ENCODE measurements around the gene ADM5. TPM values are rescaled to one million over a fixed set of nuclear protein-coding genes. Genes with fewer than 3 reads are reported as not detected.
A peak's percentile ranks its signal among the peaks of the same experiment; 100 is the strongest.

ADM5 gene
- total RNA-seq, 2 donors from 2014 or later = 0.24 to 2.0 TPM

DNA sequence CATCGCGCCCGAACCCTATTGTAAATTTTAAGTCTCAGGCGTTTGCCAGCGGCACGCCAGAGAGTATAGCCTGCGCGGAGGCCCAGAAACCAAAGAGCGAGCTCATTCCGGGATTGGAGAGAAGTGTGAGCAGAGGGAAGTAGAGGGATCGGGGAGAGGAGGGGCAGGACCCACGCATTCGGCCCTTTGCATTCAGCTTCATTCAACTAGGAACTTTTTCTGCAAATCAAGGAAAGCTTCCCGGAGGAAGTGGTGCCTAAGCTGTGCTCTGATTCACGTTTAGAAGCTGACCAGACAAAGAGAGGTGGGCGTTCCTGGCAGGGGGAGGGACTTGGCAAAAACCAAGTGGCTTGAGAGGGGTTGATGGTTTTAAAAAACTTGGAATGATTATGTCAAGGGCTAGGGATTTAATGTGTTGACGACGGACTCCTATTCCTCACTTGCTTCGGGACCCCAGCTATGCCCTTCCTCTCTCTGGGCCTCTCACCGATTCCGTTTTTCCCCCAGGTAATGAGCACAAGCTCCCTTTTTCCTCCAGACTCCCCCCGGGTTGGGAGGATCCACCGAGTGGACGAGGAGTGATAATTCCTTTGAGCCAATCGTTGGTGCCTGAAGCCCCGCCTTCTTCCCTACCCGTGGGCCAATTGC lies 13.1 kb upstream of the ADM5 start:
- peaks cover 12% of the 10 kb centered on the region for H3K4me1 ChIP-seq

DNA sequence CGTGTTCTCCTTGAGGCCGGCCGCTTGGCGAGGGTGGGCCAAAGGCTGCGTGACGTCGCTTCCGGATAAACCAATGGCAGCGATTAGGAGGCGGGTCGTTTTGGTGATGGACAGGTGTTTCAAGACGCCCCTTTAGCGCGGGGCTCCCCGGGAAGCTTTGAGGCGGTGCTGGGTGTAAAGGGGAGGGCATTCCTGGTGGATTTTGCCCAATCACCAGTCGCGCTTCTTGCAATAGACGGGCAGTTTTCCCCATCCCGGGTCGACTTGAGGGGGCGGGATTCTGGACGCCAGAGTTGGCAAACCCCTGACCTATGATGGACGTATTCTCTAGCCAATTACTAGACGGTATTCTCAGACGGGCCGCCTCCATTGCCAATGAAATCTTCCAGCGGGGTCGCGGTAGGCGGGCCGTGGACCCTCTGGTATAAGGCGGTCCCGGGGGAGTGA lies 12.6 kb upstream of the ADM5 start:
- TF ChIP-seq, protein P1, sequence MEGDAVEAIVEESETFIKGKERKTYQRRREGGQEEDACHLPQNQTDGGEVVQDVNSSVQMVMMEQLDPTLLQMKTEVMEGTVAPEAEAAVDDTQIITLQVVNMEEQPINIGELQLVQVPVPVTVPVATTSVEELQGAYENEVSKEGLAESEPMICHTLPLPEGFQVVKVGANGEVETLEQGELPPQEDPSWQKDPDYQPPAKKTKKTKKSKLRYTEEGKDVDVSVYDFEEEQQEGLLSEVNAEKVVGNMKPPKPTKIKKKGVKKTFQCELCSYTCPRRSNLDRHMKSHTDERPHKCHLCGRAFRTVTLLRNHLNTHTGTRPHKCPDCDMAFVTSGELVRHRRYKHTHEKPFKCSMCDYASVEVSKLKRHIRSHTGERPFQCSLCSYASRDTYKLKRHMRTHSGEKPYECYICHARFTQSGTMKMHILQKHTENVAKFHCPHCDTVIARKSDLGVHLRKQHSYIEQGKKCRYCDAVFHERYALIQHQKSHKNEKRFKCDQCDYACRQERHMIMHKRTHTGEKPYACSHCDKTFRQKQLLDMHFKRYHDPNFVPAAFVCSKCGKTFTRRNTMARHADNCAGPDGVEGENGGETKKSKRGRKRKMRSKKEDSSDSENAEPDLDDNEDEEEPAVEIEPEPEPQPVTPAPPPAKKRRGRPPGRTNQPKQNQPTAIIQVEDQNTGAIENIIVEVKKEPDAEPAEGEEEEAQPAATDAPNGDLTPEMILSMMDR (IDR thresholded peaks at IDR 0.05) = no peak
- peak overlapping the region; percentile 82 to 97 for H3K9ac ChIP-seq (ENCODE audit: low read depth in 2 of 2, low read length in 2 of 2)
- peak overlapping the region; percentile 88 for H3K27ac ChIP-seq
- H3K27me3 ChIP-seq = no peaks in the 10 kb centered on the region
- H3K36me3 ChIP-seq = no peaks in the 10 kb centered on the region
- no peaks in the 10 kb centered on the region for H3K9me3 ChIP-seq
- peak overlapping the region; percentile 66 for H3K4me3 ChIP-seq
- intact Hi-C loops (cut with DNase I) = no loop called here
- peaks cover 12% of the 10 kb centered on the region for H3K4me1 ChIP-seq
- peak; percentile 100 for DNase-seq

More for the DNA sequence above, 13.1 kb upstream of the ADM5 start:
- Histone ChIP-seq H3K4me3 (peak overlapping the region; percentile 29), H3K9ac (ENCODE audit: low read depth in 2 of 2, low read length in 2 of 2) (peak overlapping the region; percentile 28 to 81), H3K27ac (peak overlapping the region; percentile 88), H3K9me3 (no peaks in the 10 kb centered on the region), H3K36me3 (no peaks in the 10 kb centered on the region), H3K27me3 (no peaks in the 10 kb centered on the region)
- TF ChIP-seq, protein P1 (IDR thresholded peaks at IDR 0.05) = no peak
- DNase-seq = peak; percentile 90
- intact Hi-C loops (cut with DNase I) = no loop called here

DNA sequence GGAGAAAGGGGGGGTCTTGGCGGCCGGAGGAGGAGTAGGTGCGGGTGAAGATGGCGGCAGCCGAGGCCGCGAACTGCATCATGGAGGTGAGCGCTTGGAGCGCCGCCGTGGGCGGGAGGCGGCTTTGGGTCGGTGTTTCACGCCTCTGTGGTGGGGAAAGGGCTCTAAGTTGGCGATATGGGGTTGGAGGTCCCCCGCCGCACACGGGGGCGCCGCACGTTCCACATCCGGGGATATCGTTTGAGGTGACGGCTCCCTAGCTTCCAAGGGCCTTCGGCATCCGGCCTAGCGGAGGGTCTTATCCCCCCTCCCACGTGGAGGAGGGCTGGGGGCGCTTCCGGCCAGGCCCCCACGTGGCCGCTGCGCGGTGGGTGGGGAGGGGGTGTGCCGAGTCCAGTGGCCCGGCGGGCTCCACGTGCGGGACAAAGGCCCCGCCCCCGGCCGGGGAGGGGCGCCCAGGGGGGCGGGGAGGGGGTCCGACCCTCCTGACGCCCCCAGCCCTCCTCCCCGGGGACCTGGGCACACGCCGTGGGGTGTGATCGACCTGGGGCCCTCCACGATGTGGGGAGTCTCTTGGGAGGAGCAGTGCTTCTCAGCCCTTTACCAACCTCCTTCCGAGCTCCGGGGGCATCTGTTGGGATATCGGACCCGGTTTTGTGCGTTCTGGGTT lies 12.0 kb upstream of the ADM5 start, which contains the start of gene PRMT1:
PRMT1 (plus strand) TSS at position 41 of the 670 bp plus-strand sequence; CDS start at position 51, 10 bp downstream.
- no peaks in the 10 kb centered on the region for H3K9me3 ChIP-seq
- H3K27ac ChIP-seq = peak within 1 kb of the TSS; percentile 88
- no peaks in the 10 kb centered on the region for H3K36me3 ChIP-seq
- peak within 1 kb of the TSS; percentile 66 for H3K4me3 ChIP-seq
- DNase-seq = no peak
- TF ChIP-seq, protein P1 (IDR thresholded peaks at IDR 0.05) = no peak
- peaks cover 12% of the 10 kb centered on the region for H3K4me1 ChIP-seq
- peak within 1 kb of the TSS; percentile 82 to 97 for H3K9ac ChIP-seq (ENCODE audit: low read depth in 2 of 2, low read length in 2 of 2)
- intact Hi-C loops (cut with DNase I) = no loop called here
- H3K27me3 ChIP-seq = no peaks in the 10 kb centered on the region

DNA sequence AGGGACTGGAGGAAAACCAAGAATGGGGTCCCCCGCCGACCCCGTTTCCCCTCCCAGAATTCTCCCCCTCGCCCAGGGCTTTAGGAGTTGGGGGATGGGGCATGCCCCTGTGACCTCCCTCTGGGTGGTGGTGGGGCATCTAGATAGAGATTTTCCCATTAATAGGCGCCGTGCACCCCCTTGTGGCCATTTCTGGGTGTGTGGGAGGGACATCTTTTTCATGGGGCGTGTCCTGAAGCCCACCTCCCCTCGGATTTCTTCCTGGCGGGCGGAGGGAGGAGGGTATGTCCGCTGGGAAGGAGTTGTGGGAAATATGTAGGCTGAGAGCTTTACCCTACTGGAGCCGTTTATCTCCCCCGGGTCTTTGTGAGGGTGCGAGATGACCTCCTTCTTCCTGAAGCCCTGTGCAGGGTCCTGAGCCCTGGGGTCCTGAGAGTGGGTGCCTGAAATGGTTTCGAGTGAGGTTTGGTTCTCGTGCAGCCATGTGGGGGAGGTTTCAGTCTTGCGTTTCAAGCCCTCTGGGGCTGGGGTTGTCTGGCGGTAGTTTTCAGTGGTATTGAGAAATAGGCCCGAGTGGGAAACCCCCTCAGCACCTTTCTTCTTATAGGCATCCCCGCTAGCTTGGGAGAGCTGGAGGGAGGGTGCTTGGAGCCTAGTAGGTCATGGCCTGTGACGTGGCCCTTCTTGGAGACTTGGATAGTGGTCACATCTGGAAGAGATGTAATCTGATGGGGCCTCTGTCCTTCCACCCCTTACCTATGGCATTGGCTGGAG lies 11.3 kb upstream of the ADM5 start:
- Histone ChIP-seq H3K9me3 (no peaks in the 10 kb centered on the region), H3K27ac (peak overlapping the region; percentile 88), H3K27me3 (no peaks in the 10 kb centered on the region), H3K9ac (ENCODE audit: low read depth in 2 of 2, low read length in 2 of 2) (peak overlapping the region; percentile 82 to 97), H3K36me3 (no peaks in the 10 kb centered on the region), H3K4me3 (peak overlapping the region; percentile 66), H3K4me1 (peaks cover 12% of the 10 kb centered on the region)
- TF ChIP-seq, protein P1 (IDR thresholded peaks at IDR 0.05) = peak; percentile 39
- intact Hi-C loops (cut with DNase I) = no loop called here
- DNase-seq = peak; percentile 86

DNA sequence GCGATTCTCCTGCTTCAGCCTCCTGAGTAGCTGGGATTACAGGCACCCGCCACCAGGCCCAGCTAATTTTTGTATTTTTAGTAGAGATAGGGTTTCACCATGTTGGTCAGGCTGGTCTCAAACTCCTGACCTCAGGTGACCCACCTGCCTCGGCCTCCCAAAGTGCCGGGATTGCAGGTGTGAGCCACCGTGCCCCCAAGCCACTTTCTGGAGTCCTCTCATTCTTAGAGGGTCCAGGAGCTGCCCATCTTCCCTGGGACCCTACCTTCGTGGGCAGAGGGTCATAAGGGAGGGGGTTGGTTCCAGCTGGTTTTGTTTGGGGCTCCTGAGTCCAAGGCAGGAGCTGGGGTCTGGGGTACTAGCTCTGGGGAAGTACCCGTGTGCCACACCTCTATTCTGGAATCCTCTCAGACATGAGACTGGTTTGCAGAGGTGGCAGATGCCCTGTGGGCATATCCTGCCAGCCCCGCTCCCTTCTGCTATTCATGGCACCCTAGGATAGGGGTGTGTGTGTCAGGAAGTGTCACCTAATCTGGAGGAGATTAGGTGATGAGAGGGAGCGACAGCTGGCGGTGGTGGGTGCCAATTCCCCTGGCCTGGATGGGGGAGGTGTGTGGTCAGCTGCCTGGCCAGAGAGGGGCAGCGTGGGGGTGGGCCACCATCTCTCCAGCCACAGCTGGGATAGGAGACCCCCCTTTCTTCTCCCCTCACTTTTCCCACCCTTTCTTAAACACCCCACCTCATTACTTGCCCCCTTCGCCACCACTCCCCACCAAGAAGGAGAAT lies 10.2 kb upstream of the ADM5 start:
- no peaks in the 10 kb centered on the region for H3K9me3 ChIP-seq
- DNase-seq = no peak
- TF ChIP-seq, protein P1 (IDR thresholded peaks at IDR 0.05) = no peak
- no peak overlapping the region for H3K27ac ChIP-seq
- no peak overlapping the region for H3K4me3 ChIP-seq
- no peak overlapping the region for H3K9ac ChIP-seq (ENCODE audit: low read depth in 2 of 2, low read length in 2 of 2)
- peaks cover 12% of the 10 kb centered on the region for H3K4me1 ChIP-seq
- H3K27me3 ChIP-seq = no peaks in the 10 kb centered on the region
- H3K36me3 ChIP-seq = no peaks in the 10 kb centered on the region
- intact Hi-C loops (cut with DNase I) = no loop called here
